Measurements from ENCODE around the gene BCL2L11.

The BCL2L11 gene

GRCh38 chr2:111162718-111163331 lies 42.1 kb downstream of the BCL2L11 start:
- peaks cover 19% of the 10 kb centered on the region for H3K4me1 Mint-ChIP-seq
- peak overlapping the region; percentile 61 for H3K27ac Mint-ChIP-seq
- H3K9me3 Mint-ChIP-seq = no peaks in the 10 kb centered on the region
- H3K36me3 Mint-ChIP-seq = peaks cover 22% of the 10 kb centered on the region
- no peak overlapping the region for H3K4me3 Mint-ChIP-seq
- DNase-seq (ENCODE audit: low spot score in 2 of 2) (no peak), ATAC-seq (ENCODE audit: low read depth) (no peak)
- no peaks in the 10 kb centered on the region for H3K27me3 Mint-ChIP-seq

- H3K4me1 Mint-ChIP-seq = peaks cover 14% of the 10 kb centered on the region
Observed at GRCh38 chr2:111164078-111164477, 43.4 kb downstream of the BCL2L11 start.

GRCh38 chr2:111165084-111165483 lies 44.4 kb downstream of the BCL2L11 start:
- Mint-ChIP-seq H3K4me3 (no peak overlapping the region), H3K27ac (no peak overlapping the region), H3K27me3 (no peaks in the 10 kb centered on the region), H3K4me1 (peaks cover 17% of the 10 kb centered on the region), H3K9me3 (no peaks in the 10 kb centered on the region), H3K36me3 (peaks cover 20% of the 10 kb centered on the region)
- DNase-seq (ENCODE audit: low spot score in 2 of 2) (no peak), ATAC-seq (ENCODE audit: low read depth) (no peak)

More at GRCh38 chr2:111164078-111164477, 43.4 kb downstream of the BCL2L11 start:
- H3K27me3 Mint-ChIP-seq = no peaks in the 10 kb centered on the region
- H3K36me3 Mint-ChIP-seq = peaks cover 22% of the 10 kb centered on the region
- ATAC-seq (ENCODE audit: low read depth) = no peak
- no peak for DNase-seq (ENCODE audit: low spot score in 2 of 2)
- no peaks in the 10 kb centered on the region for H3K9me3 Mint-ChIP-seq
- no peak overlapping the region for H3K4me3 Mint-ChIP-seq
- no peak overlapping the region for H3K27ac Mint-ChIP-seq

GRCh38 chr2:111166115-111166514 lies 45.4 kb downstream of the BCL2L11 start:
- no peak overlapping the region for H3K27ac Mint-ChIP-seq
- H3K4me1 Mint-ChIP-seq = peaks cover 14% of the 10 kb centered on the region
- no peaks in the 10 kb centered on the region for H3K27me3 Mint-ChIP-seq
- no peaks in the 10 kb centered on the region for H3K9me3 Mint-ChIP-seq
- ATAC-seq (ENCODE audit: low read depth) (no peak), DNase-seq (ENCODE audit: low spot score in 2 of 2) (no peak)
- H3K36me3 Mint-ChIP-seq = peaks cover 17% of the 10 kb centered on the region
- H3K4me3 Mint-ChIP-seq = no peak overlapping the region

- Mint-ChIP-seq H3K27me3 (no peaks in the 10 kb centered on the region), H3K4me1 (peaks cover 14% of the 10 kb centered on the region), H3K4me3 (no peak overlapping the region), H3K9me3 (no peaks in the 10 kb centered on the region), H3K36me3 (peaks cover 14% of the 10 kb centered on the region), H3K27ac (no peak overlapping the region)
- ATAC-seq (ENCODE audit: low read depth) (peak; percentile 48), DNase-seq (ENCODE audit: low spot score in 2 of 2) (no peak)
Observed at GRCh38 chr2:111167076-111167862, 46.6 kb downstream of the BCL2L11 start.

GRCh38 chr2:111167863-111168162 lies 47.1 kb downstream of the BCL2L11 start:
- Mint-ChIP-seq H3K4me3 (no peak overlapping the region), H3K27ac (no peak overlapping the region), H3K9me3 (no peaks in the 10 kb centered on the region), H3K36me3 (peaks cover 12% of the 10 kb centered on the region), H3K27me3 (no peaks in the 10 kb centered on the region), H3K4me1 (peaks cover 13% of the 10 kb centered on the region)
- ATAC-seq (ENCODE audit: low read depth) (no peak), DNase-seq (ENCODE audit: low spot score in 2 of 2) (no peak)

GRCh38 chr2:111168528-111169239 lies 48.0 kb downstream of the BCL2L11 start:
- ATAC-seq (ENCODE audit: low read depth) = peak; percentile 51
- Mint-ChIP-seq H3K27me3 (no peaks in the 10 kb centered on the region), H3K4me3 (no peak overlapping the region), H3K36me3 (peaks cover 8% of the 10 kb centered on the region), H3K27ac (no peak overlapping the region), H3K9me3 (no peaks in the 10 kb centered on the region), H3K4me1 (peaks cover 10% of the 10 kb centered on the region)
- DNase-seq (ENCODE audit: low spot score in 2 of 2) = no peak

GRCh38 chr2:111169268-111169667 lies 48.6 kb downstream of the BCL2L11 start:
- peaks cover 10% of the 10 kb centered on the region for H3K4me1 Mint-ChIP-seq
- no peaks in the 10 kb centered on the region for H3K27me3 Mint-ChIP-seq
- H3K4me3 Mint-ChIP-seq = no peak overlapping the region
- H3K27ac Mint-ChIP-seq = no peak overlapping the region
- ATAC-seq (ENCODE audit: low read depth) = no peak
- no peaks in the 10 kb centered on the region for H3K9me3 Mint-ChIP-seq
- no peak for DNase-seq (ENCODE audit: low spot score in 2 of 2)
- peaks cover 8% of the 10 kb centered on the region for H3K36me3 Mint-ChIP-seq

- no peak for DNase-seq (ENCODE audit: low spot score in 2 of 2)
- ATAC-seq (ENCODE audit: low read depth) = no peak
- Mint-ChIP-seq H3K36me3 (peaks cover 6% of the 10 kb centered on the region), H3K4me1 (peaks cover 10% of the 10 kb centered on the region), H3K4me3 (no peak overlapping the region), H3K27ac (no peak overlapping the region), H3K27me3 (peaks cover 4% of the 10 kb centered on the region), H3K9me3 (no peaks in the 10 kb centered on the region)
Observed at GRCh38 chr2:111169924-111170323, 49.2 kb downstream of the BCL2L11 start.

- Mint-ChIP-seq H3K4me3 (no peak overlapping the region), H3K4me1 (peaks cover 10% of the 10 kb centered on the region)
Observed at GRCh38 chr2:111171337-111171930, 50.7 kb downstream of the BCL2L11 start.

GRCh38 chr2:111172666-111173065 lies 52.0 kb downstream of the BCL2L11 start:
- no peaks in the 10 kb centered on the region for H3K9me3 Mint-ChIP-seq
- no peak overlapping the region for H3K27ac Mint-ChIP-seq
- H3K36me3 Mint-ChIP-seq = no peaks in the 10 kb centered on the region
- peaks cover 9% of the 10 kb centered on the region for H3K27me3 Mint-ChIP-seq
- H3K4me1 Mint-ChIP-seq = peaks cover 9% of the 10 kb centered on the region
- ATAC-seq (ENCODE audit: low read depth) (no peak), DNase-seq (ENCODE audit: low spot score in 2 of 2) (no peak)
- H3K4me3 Mint-ChIP-seq = no peak overlapping the region

More at GRCh38 chr2:111171337-111171930, 50.7 kb downstream of the BCL2L11 start:
- ATAC-seq (ENCODE audit: low read depth) = no peak
- Mint-ChIP-seq H3K9me3 (no peaks in the 10 kb centered on the region), H3K27me3 (peaks cover 8% of the 10 kb centered on the region), H3K36me3 (no peaks in the 10 kb centered on the region), H3K27ac (no peak overlapping the region)
- no peak for DNase-seq (ENCODE audit: low spot score in 2 of 2)

- no peak for ATAC-seq (ENCODE audit: low read depth)
- Mint-ChIP-seq H3K27ac (no peak overlapping the region), H3K4me1 (peaks cover 6% of the 10 kb centered on the region), H3K9me3 (no peaks in the 10 kb centered on the region), H3K27me3 (peaks cover 9% of the 10 kb centered on the region), H3K4me3 (no peak overlapping the region), H3K36me3 (no peaks in the 10 kb centered on the region)
- DNase-seq (ENCODE audit: low spot score in 2 of 2) = no peak
Observed at GRCh38 chr2:111173338-111173737, 52.6 kb downstream of the BCL2L11 start.

- H3K9me3 Mint-ChIP-seq = no peaks in the 10 kb centered on the region
- no peak overlapping the region for H3K27ac Mint-ChIP-seq
- H3K4me3 Mint-ChIP-seq = no peak overlapping the region
- H3K36me3 Mint-ChIP-seq = no peaks in the 10 kb centered on the region
- H3K27me3 Mint-ChIP-seq = peaks cover 9% of the 10 kb centered on the region
- ATAC-seq (ENCODE audit: low read depth) = no peak
- peaks cover 6% of the 10 kb centered on the region for H3K4me1 Mint-ChIP-seq
- DNase-seq (ENCODE audit: low spot score in 2 of 2) = no peak
Observed at GRCh38 chr2:111173856-111174255, 53.1 kb downstream of the BCL2L11 start.

GRCh38 chr2:111175615-111176014 lies 54.9 kb downstream of the BCL2L11 start:
- Mint-ChIP-seq H3K4me3 (no peak overlapping the region), H3K9me3 (no peaks in the 10 kb centered on the region), H3K27ac (no peak overlapping the region), H3K27me3 (peaks cover 9% of the 10 kb centered on the region), H3K36me3 (no peaks in the 10 kb centered on the region), H3K4me1 (no peaks in the 10 kb centered on the region)
- no peak for DNase-seq (ENCODE audit: low spot score in 2 of 2)
- no peak for ATAC-seq (ENCODE audit: low read depth)
